RKO (cell line): ENCODE results near the gene DCANP1.

ENCODE experiments used
- DNase-seq: peaks from one replicate; pipeline ENCODE4 v3.0.0-alpha.2; 2016; ENCODE audit warnings: low spot score

DCANP1 gene

DNA sequence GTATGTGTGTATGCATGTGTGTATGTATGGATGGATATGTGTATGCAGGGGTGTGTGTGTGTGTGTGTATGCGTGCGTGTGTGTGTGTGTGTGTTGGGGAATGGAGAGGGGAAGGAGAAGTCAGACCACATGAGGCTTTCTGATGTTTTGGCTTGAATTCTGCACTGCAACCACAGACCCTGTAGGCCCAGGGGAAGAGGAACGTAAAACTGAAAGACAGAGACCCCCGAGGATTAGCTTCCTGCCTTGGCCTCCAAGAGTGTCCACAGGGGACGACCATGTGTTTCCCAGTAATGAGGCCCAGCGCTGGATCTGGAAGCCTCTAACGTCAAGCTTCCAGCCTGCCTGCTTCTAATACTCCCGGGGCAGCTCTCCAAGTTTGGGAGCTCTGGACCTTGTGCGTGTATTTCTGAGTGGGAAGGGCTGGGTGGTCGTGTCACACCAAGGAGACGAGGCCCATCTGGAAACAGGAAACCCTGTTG is 5.8 kb downstream of the DCANP1 start:
- DNase-seq = no peak

- DNase-seq = no peak
Observed at GRCh38 chr5:135440916-135441315, 6.2 kb downstream of the DCANP1 start.

DNA sequence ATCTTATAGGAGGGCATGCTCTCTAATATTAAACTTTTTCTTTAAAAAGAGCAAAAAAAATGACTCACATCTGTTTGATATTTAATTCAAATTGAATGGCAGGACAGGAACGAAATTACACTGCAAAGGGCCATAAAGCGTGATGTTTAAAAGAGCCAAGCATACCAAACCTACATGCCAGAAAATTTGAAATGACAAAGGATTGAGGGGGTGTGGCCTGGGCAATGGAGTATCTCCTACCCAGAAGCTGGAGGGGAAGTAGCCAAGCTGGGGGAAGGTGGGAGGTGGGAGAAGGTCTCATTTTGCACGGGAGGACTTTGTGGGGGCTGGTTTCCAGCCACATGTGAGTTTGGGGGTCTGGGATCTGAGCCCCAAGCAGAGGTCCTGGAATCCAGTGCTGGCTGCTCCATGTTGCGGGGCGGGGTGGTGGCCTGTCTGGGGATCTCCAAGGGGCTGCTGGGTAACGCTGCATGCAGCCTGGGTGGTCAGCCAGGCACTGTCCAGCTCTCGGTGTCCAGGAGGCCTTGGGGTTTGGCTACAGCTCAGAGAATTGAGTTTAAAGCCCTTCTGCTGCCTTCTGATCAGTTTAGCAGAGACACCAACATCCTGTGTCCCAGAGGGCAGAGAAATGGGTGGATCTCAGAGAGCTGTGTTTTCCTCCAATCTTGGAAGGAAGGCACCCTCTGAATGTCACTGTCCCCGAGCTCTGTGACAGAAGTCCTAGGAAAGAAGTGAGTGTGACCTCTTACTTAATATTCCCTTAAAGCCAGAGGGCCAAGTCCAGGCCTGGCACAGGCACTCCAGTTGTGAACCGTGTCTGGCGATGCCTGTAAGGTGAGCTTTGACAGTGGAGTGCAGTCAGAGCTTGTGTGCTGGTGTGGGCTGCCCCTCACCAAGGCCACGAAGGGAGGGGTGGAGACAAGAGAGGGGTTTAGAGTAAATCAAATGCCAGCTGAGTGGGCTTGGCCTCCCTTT is 7.6 kb downstream of the DCANP1 start:
- no peak for DNase-seq

DNA sequence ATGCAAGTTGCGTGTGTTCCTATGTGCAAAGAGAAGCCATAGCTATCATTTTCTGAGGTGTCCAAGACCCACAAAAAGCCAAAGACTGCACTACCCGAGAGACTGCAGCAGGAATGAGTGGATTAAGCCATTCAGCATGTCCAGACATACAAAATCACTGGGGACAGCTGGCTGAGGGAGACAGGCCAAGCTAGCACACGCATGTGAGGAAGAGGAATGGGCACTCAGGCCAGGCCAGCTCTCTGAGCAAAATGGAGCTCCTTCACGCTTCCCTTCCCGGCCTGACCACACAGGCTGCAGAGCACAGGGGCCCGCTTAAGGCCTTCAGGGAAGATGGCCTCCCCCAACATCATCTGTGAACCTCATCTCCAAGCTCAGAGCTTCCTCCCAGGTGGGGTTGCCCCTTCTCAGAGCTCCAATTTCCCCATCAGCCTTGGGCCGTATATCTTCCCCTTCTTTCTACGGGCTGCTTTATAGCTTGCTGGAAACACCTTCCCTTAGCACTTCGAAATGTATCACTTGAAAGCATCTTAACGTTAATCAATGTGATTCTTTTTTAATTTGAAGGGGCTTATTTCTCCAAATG is 8.4 kb downstream of the DCANP1 start:
- no peak for DNase-seq

DNA sequence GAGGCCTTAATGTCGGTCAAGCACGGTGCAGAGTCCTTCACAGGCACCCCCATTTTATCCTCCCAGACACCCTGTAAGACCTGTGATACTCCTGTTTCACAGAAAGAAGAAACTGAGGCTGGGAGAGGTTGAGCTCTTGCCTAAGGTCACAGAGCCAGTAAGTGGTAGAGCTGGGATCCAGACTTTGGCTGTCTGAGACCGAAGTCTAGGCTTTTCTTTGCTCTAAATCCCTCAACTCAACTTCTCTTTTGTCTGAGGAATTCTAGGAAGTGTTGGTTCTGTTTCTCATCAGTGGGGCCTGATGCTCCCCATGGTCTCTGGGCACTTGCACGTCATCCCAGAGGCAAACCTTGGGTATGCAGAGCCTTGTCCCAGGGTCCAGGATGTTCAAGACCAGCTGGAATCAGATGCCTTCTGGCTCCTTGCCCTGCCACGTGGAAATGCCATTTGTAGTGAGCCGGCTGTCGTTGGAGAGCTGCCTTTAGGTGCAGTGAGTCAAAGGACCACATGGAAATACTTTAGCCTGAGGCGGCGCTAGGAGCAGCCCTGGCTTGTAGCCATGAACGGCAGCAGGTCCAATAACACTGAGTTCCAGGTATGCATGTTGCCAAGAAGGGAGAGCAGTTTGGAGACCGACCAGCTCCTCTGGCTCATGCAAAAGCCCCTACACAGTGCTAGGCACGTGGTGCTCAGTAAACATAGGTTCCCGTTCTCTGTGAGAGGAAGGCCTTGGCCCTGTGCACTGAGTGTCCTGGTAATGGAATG is 9.2 kb downstream of the DCANP1 start:
- DNase-seq = peak; percentile 49

- no peak for DNase-seq
Observed at GRCh38 chr5:135437422-135437795, 9.7 kb downstream of the DCANP1 start.

DNA sequence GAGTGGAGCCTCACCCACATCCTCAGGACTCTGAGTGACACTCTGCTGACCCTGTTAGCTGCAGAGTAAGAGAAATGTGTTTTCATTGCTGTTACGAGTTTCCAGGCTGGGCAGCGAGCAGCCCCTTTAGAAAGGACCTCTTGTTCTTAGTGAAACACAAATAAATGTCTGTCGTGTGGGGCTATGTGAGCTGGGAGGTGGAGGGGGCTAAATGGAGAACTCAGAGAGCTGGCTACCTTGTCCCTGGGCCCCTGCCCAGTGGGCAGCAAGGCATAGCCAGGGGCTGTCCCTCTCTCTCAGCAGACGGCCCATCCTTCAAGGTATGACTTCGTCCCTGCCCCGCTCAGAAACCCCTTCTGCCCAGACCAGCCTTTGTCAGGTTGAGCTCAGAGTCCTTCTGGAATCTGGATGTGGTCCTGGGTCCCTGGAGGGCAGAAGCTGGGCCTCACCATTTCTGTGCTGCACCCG is 10.2 kb downstream of the DCANP1 start:
- no peak for DNase-seq

DNA sequence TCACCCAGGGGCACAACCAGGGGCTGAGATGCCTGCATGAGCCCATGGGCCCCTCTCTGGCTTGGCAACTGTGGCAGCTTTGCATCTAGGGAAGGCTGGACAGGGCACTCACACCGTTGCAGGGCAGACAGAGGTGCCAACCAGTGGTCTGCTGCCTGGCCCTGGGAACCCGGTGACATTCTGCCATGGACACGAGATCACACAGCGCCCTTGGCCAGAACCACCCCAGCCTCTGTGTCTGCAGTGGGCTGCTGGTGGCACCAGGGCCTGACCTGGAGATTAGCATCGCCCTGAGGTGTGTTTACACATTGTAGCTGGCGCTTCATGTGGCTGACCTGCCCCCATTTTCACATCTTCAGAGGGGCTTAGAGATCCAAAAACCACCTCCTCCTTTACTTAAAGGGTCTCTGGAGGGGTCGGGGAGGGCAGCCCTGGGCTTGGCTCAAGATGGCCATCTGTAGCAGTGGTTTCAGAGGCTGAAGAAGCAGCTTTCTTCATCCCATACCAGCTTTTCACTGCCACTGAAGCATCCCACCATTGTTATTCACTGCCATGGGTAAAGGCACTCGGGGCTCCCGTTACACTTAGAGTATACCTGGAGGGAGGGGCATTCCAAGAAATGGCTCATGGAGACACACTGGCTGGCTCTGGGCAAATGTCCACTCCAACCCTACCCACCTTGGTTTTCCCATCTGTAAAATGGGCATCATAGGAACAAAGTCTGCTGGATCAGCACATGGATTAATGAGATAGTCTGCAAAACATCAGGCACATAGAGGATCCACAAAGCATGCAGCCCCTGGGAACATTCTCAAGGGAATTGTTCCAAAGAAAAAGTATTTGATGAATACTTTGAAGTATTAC is 11.4 kb downstream of the DCANP1 start:
- DNase-seq = no peak

GRCh38 chr5:135434591-135435466 is 12.3 kb downstream of the DCANP1 start:
- DNase-seq = no peak

DNA sequence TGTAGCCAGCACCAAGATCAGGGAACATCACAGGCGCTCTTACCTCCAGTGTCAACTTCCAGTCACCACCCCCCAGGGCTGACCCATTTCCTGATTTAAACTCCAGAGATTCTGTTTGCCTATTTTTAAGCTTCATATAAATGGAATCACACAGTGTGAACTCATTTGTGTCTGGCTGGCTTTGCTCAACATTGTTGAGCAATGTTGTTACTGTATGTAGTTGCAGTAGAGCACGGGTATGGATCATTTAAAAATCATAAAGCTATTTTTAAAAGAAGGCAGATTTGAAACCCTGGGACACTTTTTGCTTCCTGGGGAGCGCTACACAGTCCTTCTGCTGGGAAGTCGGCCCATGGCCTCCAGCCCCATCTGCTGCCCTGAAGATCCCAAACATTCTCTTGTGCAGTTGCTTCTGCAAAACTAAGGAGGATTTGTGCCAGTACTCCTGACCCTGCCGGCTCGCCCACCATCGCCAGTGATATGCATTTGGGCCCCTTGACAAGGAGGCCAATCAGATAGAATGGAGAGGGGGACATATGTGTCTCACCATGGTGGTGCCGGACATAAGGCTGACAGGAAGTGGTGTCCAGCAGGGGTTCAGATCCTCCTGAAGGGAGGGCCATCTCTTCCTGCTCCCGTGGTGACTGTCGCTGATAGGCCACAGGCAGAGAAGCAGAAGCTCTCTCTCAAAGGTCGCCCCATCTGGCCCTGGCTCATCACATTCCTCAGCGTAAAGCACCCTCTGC is 13.3 kb downstream of the DCANP1 start:
- no peak for DNase-seq

GRCh38 chr5:135432113-135432512 is 15.0 kb downstream of the DCANP1 start:
- DNase-seq = no peak

DNA sequence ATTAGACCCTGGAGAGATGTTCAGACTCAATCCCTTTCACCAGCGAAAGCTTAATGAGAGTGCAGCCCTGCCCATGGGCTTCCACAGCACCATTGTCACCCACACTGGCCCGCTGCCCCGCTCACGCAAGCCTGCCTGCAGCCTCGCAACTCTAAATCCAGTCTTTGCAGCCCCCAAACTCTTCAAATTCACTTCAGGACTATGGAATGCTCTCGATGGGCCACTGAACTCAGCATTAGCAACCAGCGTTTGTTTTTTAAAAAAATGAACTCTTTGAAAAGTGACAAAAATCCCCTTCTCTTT is 17.1 kb downstream of the DCANP1 start:
- no peak for DNase-seq

- no peak for DNase-seq
Observed at GRCh38 chr5:135429301-135430134, 17.6 kb downstream of the DCANP1 start.

- DNase-seq = no peak
Observed at GRCh38 chr5:135428586-135428985, 18.6 kb downstream of the DCANP1 start.

- DNase-seq = peak; percentile 59
Observed at GRCh38 chr5:135426102-135427082, 20.8 kb downstream of the DCANP1 start.

DNA sequence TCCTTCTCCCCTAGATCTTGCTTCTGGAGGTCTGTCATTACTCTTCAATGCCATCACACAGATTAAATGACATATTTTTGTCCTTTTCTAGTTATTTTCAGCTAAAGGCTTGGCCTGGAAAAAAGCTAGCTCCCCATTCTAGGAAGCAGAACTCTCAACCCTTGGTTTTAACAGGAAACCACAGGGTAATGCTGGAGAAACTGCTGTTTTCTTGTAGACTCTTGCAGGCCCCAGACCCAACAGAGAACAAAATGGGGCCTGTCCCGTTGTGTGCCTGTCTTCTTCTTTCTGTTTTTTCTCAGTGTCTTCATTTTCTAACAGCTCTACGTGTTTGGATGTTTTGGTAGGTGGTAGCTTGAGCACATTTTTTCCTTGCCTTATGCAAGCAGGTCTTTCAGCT is 21.5 kb downstream of the DCANP1 start:
- no peak for DNase-seq

DNA sequence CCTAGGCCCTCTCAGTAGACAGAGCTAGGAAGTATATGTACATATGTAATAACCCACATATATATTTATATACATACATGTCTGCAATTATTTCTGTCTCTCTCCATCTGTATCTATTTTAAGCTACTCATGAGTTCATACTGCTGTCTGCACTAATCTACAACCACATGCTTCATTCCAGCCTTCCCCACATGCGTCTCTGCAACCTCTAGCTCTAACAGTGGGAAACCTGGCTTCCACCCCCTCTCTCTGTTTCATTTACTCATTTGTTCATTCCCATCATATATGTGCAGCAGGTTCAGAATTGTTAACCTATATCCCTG is 23.3 kb downstream of the DCANP1 start:
- DNase-seq = no peak
